IMR-90 (cell line): ENCODE results near the gene AKAP6. TPM values are rescaled to one million over a fixed set of nuclear protein-coding genes. Genes with fewer than 3 reads are reported as not detected.
"Not testable (repeated sequence)": the region's sequence is repeated elsewhere in the genome, so short reads cannot be mapped to it uniquely, and the experiment has no call there.

Experiments
- ATAC-seq: fragments of 200-7000 bp; cut with Tn5 transposase; 2 replicates; pipeline ENCODE4 v1.9.1; 2020; ENCODE audit warnings: low read depth, mild to moderate bottlenecking, moderate library complexity
- BruUV-seq: library from RNA; stranded (reverse); fragments of 400-500 nt; replicated peaks from 2 replicates; lab custom pipeline; 2021; lab: Mats Ljungman, UMichigan
- CTCF ChIA-PET: fragments of 300-600 bp; formaldehyde crosslinking; extraction: SDS; loops from one replicate; lab custom pipeline; 2021; ENCODE audit warnings: antibody characterized with exemption; lab: Yijun Ruan, JAX
- POLR2A ChIA-PET: fragments of 300-600 bp; sonication (Branson Sonifier 250); formaldehyde crosslinking; loops from one replicate; lab custom pipeline; 2022; ENCODE audit warnings: antibody characterized with exemption; ENCODE audit not compliant: unreplicated experiment; lab: Charles Lee
- DNase-seq: peaks from one replicate; pipeline ENCODE4 v3.0.0; 2013
- H2AFZ ChIP-seq: replicated peaks from 2 replicates; pipeline ENCODE3; 2013; ENCODE audit warnings: low read length, mild to moderate bottlenecking; ENCODE audit not compliant: poor library complexity
- H2AK5ac ChIP-seq: 2 replicates; pipeline ENCODE4 v1.6.1; 2013; ENCODE audit warnings: low read depth, low read length, inconsistent platforms
- H2AK9ac ChIP-seq: replicated peaks from 2 replicates; pipeline ENCODE3; 2013; ENCODE audit warnings: mild to moderate bottlenecking, low read depth, low read length, moderate library complexity; ENCODE audit not compliant: poor library complexity
- H2BK120ac ChIP-seq: 2 replicates; pipeline ENCODE4 v1.6.1; 2013; ENCODE audit warnings: low read depth, low read length, inconsistent platforms
- H2BK15ac ChIP-seq: 3 replicates; pipeline ENCODE4 v1.6.1; 2013; ENCODE audit warnings: low read depth, low read length, inconsistent platforms
- H2BK20ac ChIP-seq: 2 replicates; pipeline ENCODE4 v1.6.1; 2013; ENCODE audit warnings: low read depth, mild to moderate bottlenecking, inconsistent platforms, low read length, moderate library complexity
- H2BK5ac ChIP-seq: 2 replicates; pipeline ENCODE4 v1.6.1; 2013; ENCODE audit warnings: mild to moderate bottlenecking, low read depth, low read length, inconsistent platforms; ENCODE audit not compliant: poor library complexity, severe bottlenecking
- H3K14ac ChIP-seq: replicated peaks from 2 replicates; pipeline ENCODE4 v1.6.1; 2013; ENCODE audit warnings: low read depth, low read length, inconsistent platforms
- H3K18ac ChIP-seq: 2 replicates; pipeline ENCODE4 v1.6.1; 2013; ENCODE audit warnings: low read depth, low read length, control low read depth
- H3K23ac ChIP-seq: 2 replicates; pipeline ENCODE4 v1.6.1; 2013; ENCODE audit warnings: low read depth, low read length, inconsistent platforms
- H3K27ac ChIP-seq: 2 replicates; pipeline ENCODE4 v1.5.1; 2013; ENCODE audit warnings: mild to moderate bottlenecking, control low read depth, low read length; ENCODE audit not compliant: insufficient read depth
- H3K27me3 ChIP-seq: 2 replicates; pipeline ENCODE4 v1.6.1; 2013; ENCODE audit warnings: low read length; ENCODE audit not compliant: control insufficient read depth, insufficient read depth
- H3K36me3 ChIP-seq: 2 replicates; pipeline ENCODE4 v1.6.1; 2013; ENCODE audit warnings: low read length, mixed read lengths; ENCODE audit not compliant: control insufficient read depth, insufficient read depth
- H3K4ac ChIP-seq: 2 replicates; pipeline ENCODE4 v1.6.1; 2013; ENCODE audit warnings: low read depth, low read length, inconsistent platforms
- H3K4me1 ChIP-seq: 2 replicates; pipeline ENCODE4 v1.6.1; 2013; ENCODE audit warnings: low read length, mixed read lengths; ENCODE audit not compliant: control insufficient read depth, insufficient read depth
- H3K4me2 ChIP-seq: 2 replicates; pipeline ENCODE4 v1.6.1; 2013; ENCODE audit warnings: low read depth, mild to moderate bottlenecking, control low read depth, low read length, moderate library complexity
- H3K4me3 ChIP-seq: 2 replicates; pipeline ENCODE4 v1.5.1; 2013; ENCODE audit warnings: low read depth, mild to moderate bottlenecking, control low read depth, low read length, moderate library complexity; ENCODE audit not compliant: insufficient read depth
- H3K56ac ChIP-seq: 2 replicates; pipeline ENCODE4 v1.6.1; 2013; ENCODE audit warnings: low read length, inconsistent platforms; ENCODE audit not compliant: insufficient read depth; ENCODE audit errors: extremely low read depth
- H3K79me1 ChIP-seq, 2 experiments: 2 replicates each; pipeline ENCODE4 v1.6.1; 2013; ENCODE audit warnings: low read length in 2 of 2, inconsistent platforms in 1 of 2, low read depth in 1 of 2
- H3K9ac ChIP-seq: 2 replicates; pipeline ENCODE4 v1.6.1; 2013; ENCODE audit warnings: low read depth, low read length, control low read depth
- H3K9me1 ChIP-seq: 2 replicates; pipeline ENCODE4 v1.6.1; 2013; ENCODE audit warnings: low read length, inconsistent platforms; ENCODE audit not compliant: insufficient read depth
- H3K9me3 ChIP-seq: 2 replicates; pipeline ENCODE4 v1.6.1; 2013; ENCODE audit warnings: low read length; ENCODE audit not compliant: control insufficient read depth, insufficient read depth
- H4K20me1 ChIP-seq: 2 replicates; pipeline ENCODE4 v1.6.1; 2013; ENCODE audit warnings: low read length, inconsistent platforms; ENCODE audit not compliant: insufficient read depth
- H4K5ac ChIP-seq: 2 replicates; pipeline ENCODE4 v1.6.1; 2013; ENCODE audit warnings: mild to moderate bottlenecking, low read depth, low read length, control low read depth
- H4K8ac ChIP-seq, 2 experiments: 2 replicates each; pipeline ENCODE4 v1.6.1; 2013; ENCODE audit warnings: low read depth in 2 of 2, low read length in 2 of 2, control low read depth in 1 of 2, inconsistent platforms in 1 of 2
- H4K91ac ChIP-seq: 2 replicates; pipeline ENCODE4 v1.6.1; 2013; ENCODE audit warnings: low read depth, low read length, inconsistent platforms; ENCODE audit not compliant: insufficient read depth
- BHLHE40 ChIP-seq: fragments of 150-350 bp; IDR thresholded peaks from 2 replicates; pipeline ENCODE4 v1.6.1; 2016; ENCODE audit warnings: mild to moderate bottlenecking, low read depth, low read length
- FOS ChIP-seq: fragments of 150-350 bp; IDR thresholded peaks from 2 replicates; pipeline ENCODE4 v1.6.1; 2016; ENCODE audit warnings: low read depth, low read length
- MAZ ChIP-seq: IDR thresholded peaks from 2 replicates; pipeline ENCODE4 v1.6.1; 2012; ENCODE audit warnings: low read depth, mild to moderate bottlenecking, low read length, improper control_type of control experiment, moderate library complexity, borderline replicate concordance
- WGBS, 2 experiments: methylation state at CpG; one replicate each; pipeline versions ENCODE4 v1.1.5 to v1.1.7; 2013; ENCODE audit warnings: missing lambda C conversion rate in 2 of 2; ENCODE audit not compliant: insufficient read length in 1 of 2; ENCODE audit errors: extremely low coverage in 2 of 2; 5-methylcytosine and 5-hydroxymethylcytosine counted together
- dilution Hi-C: fragments of 300-500 bp; cut with HindIII; formaldehyde crosslinking; loops from one replicate; pipeline ENCODE4 v1.14.3; 2018; ENCODE audit warnings: low sequenced_read_pairs; ENCODE audit not compliant: unreplicated experiment
- in situ Hi-C: fragments of 300-500 bp; cut with MboI; formaldehyde crosslinking; loops from 3 replicates; pipeline ENCODE4 v1.14.3; 2019; ENCODE audit warnings: low sequenced_read_pairs, inconsistent platforms, mixed read lengths
- intact Hi-C: fragments of 100-400 bp; cut with micrococcal nuclease; formaldehyde crosslinking; loops from 2 replicates; pipeline ENCODE4 v1.10.0; 2022
- polyA plus RNA-seq, 3 experiments: library from polyadenylated mRNA; depleted of rRNA; stranded (reverse); fragments of >200 nt; gene quantifications; 2 replicates each; pipeline ENCODE4 v1.2.3, GENCODE V29; 2012; ENCODE audit warnings: low replicate concordance in 1 of 3
- total RNA-seq: library from RNA; depleted of rRNA; stranded (reverse); fragments of >200 nt; gene quantifications from 2 replicates; pipeline ENCODE4 v1.2.3, GENCODE V29; 2012

The AKAP6 gene
- total and polyA plus RNA-seq, 2 of the 4 experiments (the other 2 are of a cell fraction) = 0.22 to 1.6 TPM

DNA sequence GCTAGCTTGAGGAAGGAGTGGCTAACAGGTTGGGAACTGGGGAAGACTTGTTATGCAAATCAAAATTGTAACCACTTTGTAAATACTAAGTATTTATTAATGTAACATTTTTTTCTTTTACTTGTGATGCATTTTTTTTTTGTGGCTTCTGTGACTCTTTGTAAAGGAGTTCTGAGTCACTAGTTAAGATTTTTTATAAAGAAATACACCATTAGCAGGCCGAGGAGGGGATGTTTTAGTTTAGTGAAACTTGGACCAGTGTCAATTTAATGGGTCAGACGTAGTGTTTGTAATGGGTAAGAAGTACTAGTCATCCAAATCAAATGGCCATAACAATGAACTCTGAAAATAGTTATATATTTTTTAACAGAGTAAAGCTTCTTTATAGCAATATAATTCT lies 43.1 kb downstream of the AKAP6 start:
- Histone ChIP-seq H3K27ac (peak overlapping the region; percentile 58), H4K91ac (no peak overlapping the region), H3K27me3 (no peaks in the 10 kb centered on the region), H2AK5ac (no peak overlapping the region), H2BK5ac (peak overlapping the region; percentile 68), H3K18ac (peak overlapping the region; percentile 97; the same call in 1 of the 2 replicates), H3K14ac (no peak overlapping the region), H2BK15ac (no peak overlapping the region), H4K20me1 (no peaks in the 10 kb centered on the region), H2BK120ac (0 out of 2 replicates have a peak overlapping the region, but pooled peaks have one; percentile 41), H3K4me3 (no peak overlapping the region), H3K36me3 (no peaks in the 10 kb centered on the region), H3K23ac (no peak overlapping the region), H3K4me1 (peaks cover 15% of the 10 kb centered on the region), H2AK9ac (no peak overlapping the region), H3K4me2 (peak overlapping the region; percentile 76), H3K9me3 (no peaks in the 10 kb centered on the region), H3K56ac (no peak overlapping the region; the same call in 1 of the 2 replicates), H2AFZ (no peak overlapping the region), H3K79me1 (no peaks in the 10 kb centered on the region), H3K9ac (no peak overlapping the region), H3K9me1 (peaks cover 7% of the 10 kb centered on the region), H2BK20ac (peak overlapping the region; percentile 45; the same call in 1 of the 2 replicates), H4K8ac (peak overlapping the region in 1 of 2 experiments; percentile 33; a peak in 1 of 4 replicates), H3K4ac (peak overlapping the region; percentile 12; the same call in 1 of the 2 replicates), H4K5ac (no peak overlapping the region; the same call in 1 of the 2 replicates)
- CTCF ChIA-PET = interaction anchor here (0.6 kb wide), 1 partner anchor 920 kb away, joined by 3 read pairs; no protein-coding TSS in a partner anchor
- no CpG with 5 or more reads among the region's 2 CpGs for WGBS, 2 experiments
- TF ChIP-seq FOS (peak; percentile 59), BHLHE40 (no peak), MAZ (no peak)
- intact Hi-C loops = loop anchor here (5.0 kb wide), 3 partner anchors 85 to 295 kb away; partner anchors contain the start of gene ARHGAP5
- ATAC-seq = peak; percentile 68
- DNase-seq = peak; percentile 97
- no TSS peak for BruUV-seq
- dilution Hi-C loops = no loop called here
- in situ Hi-C loops = no loop called here
- POLR2A ChIA-PET = no interaction called here

DNA sequence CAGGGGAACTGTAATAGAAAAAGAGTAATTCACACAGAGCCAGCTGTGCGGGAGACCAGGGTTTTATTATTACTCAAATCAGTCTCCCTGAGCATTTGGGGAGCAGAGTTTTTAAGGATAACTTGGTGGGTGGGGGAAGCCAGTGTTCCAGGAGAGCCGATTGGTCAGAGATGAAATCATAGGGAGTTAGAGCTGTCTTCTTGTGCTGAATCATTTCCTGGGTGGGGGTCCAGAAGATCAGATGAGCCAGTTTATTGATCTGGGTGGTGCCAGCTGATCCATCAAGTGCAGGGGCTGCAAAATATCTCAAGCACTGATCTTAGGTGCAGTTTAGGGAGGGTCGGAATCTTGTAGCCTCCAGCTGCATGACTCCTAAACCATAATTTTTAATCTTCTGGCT lies 44.1 kb downstream of the AKAP6 start:
- ATAC-seq, H3K27ac ChIP-seq, H2AK5ac ChIP-seq, H3K9ac ChIP-seq, DNase-seq, H2BK5ac ChIP-seq, H3K56ac ChIP-seq, BruUV-seq, H3K9me1 ChIP-seq, H3K4me3 ChIP-seq, H3K27me3 ChIP-seq, H2BK120ac ChIP-seq, H4K5ac ChIP-seq, H2AK9ac ChIP-seq, H4K8ac ChIP-seq, in situ Hi-C loops, H3K79me1 ChIP-seq, H3K36me3 ChIP-seq, H3K9me3 ChIP-seq, H2AFZ ChIP-seq, H4K20me1 ChIP-seq, H3K18ac ChIP-seq, H2BK15ac ChIP-seq, H3K4me2 ChIP-seq, H3K23ac ChIP-seq, H4K91ac ChIP-seq, CTCF ChIA-PET, POLR2A ChIA-PET, dilution Hi-C loops, H3K14ac ChIP-seq: not testable (repeated sequence)
- peak overlapping the region; percentile 10; the same call in 1 of the 2 replicates for H3K4ac ChIP-seq
- H3K4me1 ChIP-seq = peaks cover 15% of the 10 kb centered on the region
- 100% methylated on average over 1 of the region's 3 CpGs; no CpG with 5 or more reads in 1 of the 2 experiments for WGBS, 2 experiments
- intact Hi-C loops = loop anchor here (5.0 kb wide), 3 partner anchors 84 to 296 kb away; partner anchors contain the start of gene ARHGAP5
- 0 out of 2 replicates have a peak overlapping the region, but pooled peaks have one; percentile 23 for H2BK20ac ChIP-seq
